Astrocyte (in vitro differentiated cells and primary cell): ENCODE results near the gene THTPA. TPM values are rescaled to one million over a fixed set of nuclear protein-coding genes. Genes with fewer than 3 reads are reported as not detected.
A peak's percentile ranks its signal among the peaks of the same experiment; 100 is the strongest.
"Not testable (repeated sequence)": the region's sequence is repeated elsewhere in the genome, so short reads cannot be mapped to it uniquely, and the experiment has no call there.

Source experiments
- DNase-seq: peaks from one replicate; pipeline ENCODE4 v3.0.0-alpha.2; 2010; ENCODE audit warnings: low read depth
- FAIRE-seq: peaks from 2 replicates; lab custom pipeline; 2011; peaks lifted over from hg19 to GRCh38; lab: Jason Lieb, UNC
- H2AFZ ChIP-seq: 2 replicates; pipeline ENCODE4 v1.6.0; 2012; ENCODE audit warnings: low read depth, low read length, inconsistent platforms
- H3K27ac ChIP-seq: 2 replicates; pipeline ENCODE4 v1.5.1; 2011; ENCODE audit warnings: low read depth, low read length, inconsistent platforms
- H3K27me3 ChIP-seq: 2 replicates; pipeline ENCODE4 v1.6.0; 2011; ENCODE audit warnings: low read length, inconsistent platforms; ENCODE audit not compliant: insufficient read depth
- H3K36me3 ChIP-seq: 2 replicates; pipeline ENCODE4 v1.5.1; 2011; ENCODE audit warnings: low read length, inconsistent platforms; ENCODE audit not compliant: insufficient read depth
- H3K4me1 ChIP-seq: 2 replicates; pipeline ENCODE4 v1.5.1; 2011; ENCODE audit warnings: low read length, inconsistent platforms; ENCODE audit not compliant: insufficient read depth
- H3K4me2 ChIP-seq: 2 replicates; pipeline ENCODE4 v1.6.0; 2012; ENCODE audit warnings: low read length, inconsistent platforms
- H3K4me3 ChIP-seq: 2 replicates; pipeline ENCODE4 v1.5.1; 2011; ENCODE audit warnings: low read depth, mild to moderate bottlenecking, low read length, inconsistent platforms; ENCODE audit not compliant: insufficient read depth
- H3K79me2 ChIP-seq: 2 replicates; pipeline ENCODE4 v1.6.0; 2012; ENCODE audit warnings: mild to moderate bottlenecking, low read length, inconsistent platforms; ENCODE audit not compliant: insufficient read depth
- H3K9ac ChIP-seq: 2 replicates; pipeline ENCODE4 v1.6.0; 2012; ENCODE audit warnings: mild to moderate bottlenecking, low read length, inconsistent platforms
- H3K9me3 ChIP-seq: 2 replicates; pipeline ENCODE4 v1.5.1; 2012; ENCODE audit warnings: low read depth, mild to moderate bottlenecking, low read length, inconsistent platforms; ENCODE audit not compliant: insufficient read depth
- H4K20me1 ChIP-seq: 2 replicates; pipeline ENCODE4 v1.6.0; 2012; ENCODE audit warnings: low read length, inconsistent platforms; ENCODE audit not compliant: insufficient read depth
- H3K27ac Mint-ChIP-seq: one replicate; pipeline ENCODE4 v1.8.0; 2021; ENCODE audit warnings: mild to moderate bottlenecking, mixed read lengths; ENCODE audit not compliant: unreplicated experiment
- H3K27me3 Mint-ChIP-seq: one replicate; pipeline ENCODE4 v1.8.0; 2021; ENCODE audit warnings: low read depth, mixed read lengths; ENCODE audit not compliant: unreplicated experiment
- H3K36me3 Mint-ChIP-seq: one replicate; pipeline ENCODE4 v1.8.0; 2021; ENCODE audit warnings: low read depth, mixed read lengths; ENCODE audit not compliant: unreplicated experiment
- H3K4me1 Mint-ChIP-seq: one replicate; pipeline ENCODE4 v1.8.0; 2021; ENCODE audit warnings: low read depth, mixed read lengths; ENCODE audit not compliant: unreplicated experiment
- H3K4me3 Mint-ChIP-seq: one replicate; pipeline ENCODE4 v1.8.0; 2021; ENCODE audit warnings: mild to moderate bottlenecking, moderate library complexity, mixed read lengths; ENCODE audit not compliant: unreplicated experiment
- H3K9me3 Mint-ChIP-seq: one replicate; pipeline ENCODE4 v1.8.0; 2021; ENCODE audit warnings: mild to moderate bottlenecking, mixed read lengths; ENCODE audit not compliant: unreplicated experiment
- CTCF ChIP-seq: IDR thresholded peaks from 2 replicates; pipeline ENCODE4 v1.5.1; 2011; ENCODE audit warnings: low read depth, mild to moderate bottlenecking, inconsistent platforms, low read length, moderate library complexity; ENCODE audit not compliant: insufficient read depth
- EZH2 ChIP-seq: IDR thresholded peaks from 2 replicates; pipeline ENCODE4 v1.6.1; 2012; ENCODE audit warnings: mild to moderate bottlenecking, low read length, inconsistent platforms; ENCODE audit not compliant: insufficient read depth
- total RNA-seq: library from RNA; stranded (reverse); gene quantifications from 2 replicates; pipeline ENCODE4 v1.2.1, GENCODE V29; 2021

The THTPA gene
- total RNA-seq, 1 donor from 2014 or later, result 8.1 TPM

DNA sequence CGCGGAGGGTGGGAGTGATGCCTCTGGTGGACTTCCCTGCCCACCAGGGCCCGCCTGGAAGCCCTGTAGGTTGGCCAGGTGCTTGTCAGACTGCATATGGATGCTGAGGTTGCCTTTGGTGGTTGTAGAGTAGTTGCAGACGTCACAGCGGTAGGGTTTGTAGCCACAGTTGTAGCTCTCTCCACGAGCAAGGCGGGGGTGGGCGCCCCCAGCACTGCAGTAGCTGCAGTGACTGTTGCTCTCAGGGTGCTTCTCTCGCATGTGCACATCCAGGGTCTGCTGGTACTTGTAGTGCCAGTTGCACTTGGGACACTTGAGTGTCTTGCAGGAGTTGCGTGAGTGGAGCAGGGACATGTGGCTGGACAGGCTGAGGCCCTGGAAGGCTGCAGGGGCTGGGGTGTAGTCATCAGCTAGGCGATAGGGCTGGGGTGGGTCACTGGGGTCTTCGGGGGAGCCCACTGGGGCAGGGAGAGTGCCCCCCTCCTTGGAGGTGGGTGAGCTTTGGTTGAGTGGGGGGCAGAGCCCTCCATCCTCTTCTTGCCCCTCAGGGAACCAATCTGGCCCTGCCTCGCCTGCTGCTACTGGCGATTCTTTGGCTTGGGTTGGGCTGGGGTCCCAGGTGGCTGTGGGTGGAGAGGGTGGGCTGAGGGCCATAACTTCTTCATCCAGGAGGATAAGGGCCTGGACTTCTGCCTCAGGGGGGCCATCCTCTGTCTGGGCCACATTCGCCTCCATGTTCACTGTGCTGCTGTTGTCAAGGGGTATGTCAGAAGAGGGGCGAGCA, 22.2 kb upstream of the THTPA start:
- H3K4me1 ChIP-seq, result peaks cover 3% of the 10 kb centered on the region
- no peaks in the 10 kb centered on the region for H4K20me1 ChIP-seq
- H3K4me2 ChIP-seq, result no peak overlapping the region
- peaks cover 20% of the 10 kb centered on the region for H3K4me1 Mint-ChIP-seq
- DNase-seq (no peak), FAIRE-seq (no peak)
- H3K36me3 ChIP-seq, result no peaks in the 10 kb centered on the region
- no peaks in the 10 kb centered on the region for H3K27me3 ChIP-seq
- no peak overlapping the region for H3K27ac Mint-ChIP-seq
- no peak overlapping the region for H3K4me3 ChIP-seq
- no peaks in the 10 kb centered on the region for H3K79me2 ChIP-seq
- H2AFZ ChIP-seq, result no peak overlapping the region
- no peaks in the 10 kb centered on the region for H3K9me3 Mint-ChIP-seq
- no peaks in the 10 kb centered on the region for H3K27me3 Mint-ChIP-seq
- no peak overlapping the region for H3K4me3 Mint-ChIP-seq
- TF ChIP-seq EZH2, result no peak
- no peak for TF ChIP-seq CTCF
- no peak overlapping the region for H3K27ac ChIP-seq
- no peaks in the 10 kb centered on the region for H3K9me3 ChIP-seq
- peaks cover 29% of the 10 kb centered on the region for H3K36me3 Mint-ChIP-seq
- H3K9ac ChIP-seq, result no peak overlapping the region

DNA sequence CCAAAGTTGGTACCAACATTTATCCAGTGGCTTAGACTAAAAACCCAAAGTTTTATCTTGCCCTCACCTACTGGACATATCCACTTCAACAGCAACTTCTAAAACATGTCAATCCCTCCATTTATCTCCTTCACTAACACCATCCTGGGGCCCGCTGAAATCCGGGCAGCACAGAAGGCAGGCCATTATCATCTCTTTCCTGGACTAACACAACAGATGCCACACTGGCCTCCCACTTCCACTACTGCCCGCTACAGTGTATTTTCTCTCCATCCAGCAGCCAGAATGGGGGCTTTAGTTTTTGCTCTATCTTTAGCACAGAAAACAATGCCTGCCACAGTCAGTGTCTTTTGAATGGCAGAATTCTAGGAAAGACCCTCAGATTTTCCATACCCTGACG, 20.1 kb upstream of the THTPA start:
- Histone ChIP-seq H3K36me3 (no peaks in the 10 kb centered on the region), H3K9me3 (no peaks in the 10 kb centered on the region), H3K79me2 (no peaks in the 10 kb centered on the region), H3K4me2 (no peak overlapping the region), H3K9ac (no peak overlapping the region), H4K20me1 (no peaks in the 10 kb centered on the region), H3K27ac (no peak overlapping the region), H3K4me1 (peaks cover 3% of the 10 kb centered on the region), H3K4me3 (no peak overlapping the region), H2AFZ (no peak overlapping the region), H3K27me3 (no peaks in the 10 kb centered on the region)
- H3K4me3 Mint-ChIP-seq, result no peak overlapping the region
- DNase-seq (no peak), FAIRE-seq (no peak)
- H3K27me3 Mint-ChIP-seq, result no peaks in the 10 kb centered on the region
- no peaks in the 10 kb centered on the region for H3K9me3 Mint-ChIP-seq
- TF ChIP-seq EZH2 (no peak), CTCF (no peak)
- H3K36me3 Mint-ChIP-seq, result peaks cover 19% of the 10 kb centered on the region
- H3K4me1 Mint-ChIP-seq, result peaks cover 24% of the 10 kb centered on the region
- peak overlapping the region; percentile 31 for H3K27ac Mint-ChIP-seq

- Mint-ChIP-seq H3K36me3 (peaks cover 17% of the 10 kb centered on the region), H3K4me3 (no peak overlapping the region), H3K27me3 (no peaks in the 10 kb centered on the region), H3K27ac (no peak overlapping the region), H3K9me3 (no peaks in the 10 kb centered on the region), H3K4me1 (peaks cover 22% of the 10 kb centered on the region)
- no peaks in the 10 kb centered on the region for H4K20me1 ChIP-seq
- no peak overlapping the region for H3K27ac ChIP-seq
- H2AFZ ChIP-seq, result no peak overlapping the region
- no peaks in the 10 kb centered on the region for H3K79me2 ChIP-seq
- H3K9me3 ChIP-seq, result no peaks in the 10 kb centered on the region
- H3K36me3 ChIP-seq, result no peaks in the 10 kb centered on the region
- DNase-seq, result no peak
- no peak for FAIRE-seq
- H3K4me2 ChIP-seq, result no peak overlapping the region
- H3K27me3 ChIP-seq, result no peaks in the 10 kb centered on the region
- H3K4me1 ChIP-seq, result peaks cover 3% of the 10 kb centered on the region
- no peak overlapping the region for H3K9ac ChIP-seq
- TF ChIP-seq EZH2 (no peak), CTCF (no peak)
- no peak overlapping the region for H3K4me3 ChIP-seq
Measured at GRCh38 chr14:23536494-23536893, 19.6 kb upstream of the THTPA start.

DNA sequence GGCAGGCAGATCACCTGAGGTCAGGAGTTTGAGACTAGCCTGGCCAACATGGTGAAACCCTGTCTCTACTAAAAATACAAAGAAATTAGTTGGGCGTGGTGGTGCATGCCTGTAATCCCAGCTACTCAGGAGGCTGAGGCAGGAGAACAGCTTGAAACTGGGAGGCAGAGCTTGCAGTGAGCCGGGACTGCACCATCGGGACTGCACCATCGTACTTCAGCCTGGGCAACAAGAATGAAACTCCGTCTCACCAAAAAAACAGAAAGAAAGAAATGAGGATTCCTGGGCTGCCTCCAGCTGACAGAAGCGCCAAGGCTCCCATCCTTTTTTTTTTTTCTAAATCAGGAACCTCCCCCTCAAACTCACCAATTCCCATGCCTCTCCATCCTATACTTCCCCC, 19.2 kb upstream of the THTPA start:
- H3K4me2 ChIP-seq, H3K27me3 Mint-ChIP-seq, H3K79me2 ChIP-seq, DNase-seq, H3K36me3 ChIP-seq, H3K27ac ChIP-seq, FAIRE-seq, H3K9me3 Mint-ChIP-seq, H3K27me3 ChIP-seq, H3K9me3 ChIP-seq, H3K4me3 Mint-ChIP-seq, H2AFZ ChIP-seq, H3K4me1 ChIP-seq, H3K9ac ChIP-seq, H3K27ac Mint-ChIP-seq, H3K4me3 ChIP-seq, H4K20me1 ChIP-seq: not testable (repeated sequence)
- H3K36me3 Mint-ChIP-seq, result peaks cover 17% of the 10 kb centered on the region
- peaks cover 22% of the 10 kb centered on the region for H3K4me1 Mint-ChIP-seq
